Activated naive CD4-positive, alpha-beta T cell treated with anti-CD3 and anti-CD28 coated beads, Interleukin-2, amount 10 ng/mL, durations not matched to agents 7 days and 5 days (primary cell): ENCODE results near the gene AGRN.
"Not testable (repeated sequence)": the region's sequence is repeated elsewhere in the genome, so short reads cannot be mapped to it uniquely, and the experiment has no call there.

Experiments used
- CTCF ChIA-PET: fragments of 350-600 bp; sonication (Branson Sonifier 250); formaldehyde crosslinking; loops from one replicate; lab custom pipeline; 2021; ENCODE audit warnings: antibody characterized with exemption; lab: Charles Lee
- DNase-seq: peaks from one replicate; pipeline ENCODE4 v3.0.0-alpha.2; 2020
- H3K27ac Mint-ChIP-seq: one replicate; pipeline ENCODE4 v1.8.0; 2021; ENCODE audit warnings: mild to moderate bottlenecking, moderate library complexity, mixed read lengths
- H3K27me3 Mint-ChIP-seq: one replicate; pipeline ENCODE4 v1.8.0; 2021; ENCODE audit warnings: mild to moderate bottlenecking, mixed read lengths
- H3K36me3 Mint-ChIP-seq: one replicate; pipeline ENCODE4 v1.8.0; 2021; ENCODE audit warnings: mixed read lengths
- H3K4me1 Mint-ChIP-seq: one replicate; pipeline ENCODE4 v1.8.0; 2021; ENCODE audit warnings: mixed read lengths
- H3K4me3 Mint-ChIP-seq: one replicate; pipeline ENCODE4 v1.8.0; 2021; ENCODE audit warnings: mild to moderate bottlenecking, moderate library complexity, mixed read lengths
- H3K9me3 Mint-ChIP-seq: one replicate; pipeline ENCODE4 v1.8.0; 2021; ENCODE audit warnings: mixed read lengths

Gene AGRN

GRCh38 chr1:1092894-1093609 is 73.1 kb downstream of the AGRN start:
- Mint-ChIP-seq H3K27ac (no peak overlapping the region), H3K4me1 (peaks cover 3% of the 10 kb centered on the region), H3K4me3 (no peak overlapping the region), H3K9me3 (peaks cover 14% of the 10 kb centered on the region), H3K27me3 (no peaks in the 10 kb centered on the region), H3K36me3 (no peaks in the 10 kb centered on the region)
- DNase-seq: no peak
- CTCF ChIA-PET: no interaction called here

- no peak overlapping the region for H3K4me3 Mint-ChIP-seq
- peaks cover 3% of the 10 kb centered on the region for H3K36me3 Mint-ChIP-seq
- peaks cover 7% of the 10 kb centered on the region for H3K4me1 Mint-ChIP-seq
- peaks cover 18% of the 10 kb centered on the region for H3K9me3 Mint-ChIP-seq
- no peaks in the 10 kb centered on the region for H3K27me3 Mint-ChIP-seq
- no peak for DNase-seq
- no peak overlapping the region for H3K27ac Mint-ChIP-seq
- CTCF ChIA-PET: no interaction called here
These were observed 73.7 kb downstream of the AGRN start for GRCh38 chr1:1093610-1093943.

GRCh38 chr1:1094981-1095380 is 75.1 kb downstream of the AGRN start:
- CTCF ChIA-PET: no interaction called here
- no peak for DNase-seq
- Mint-ChIP-seq H3K27ac (no peak overlapping the region), H3K9me3 (peaks cover 31% of the 10 kb centered on the region), H3K27me3 (no peaks in the 10 kb centered on the region), H3K4me3 (no peak overlapping the region), H3K4me1 (peaks cover 21% of the 10 kb centered on the region), H3K36me3 (peaks cover 17% of the 10 kb centered on the region)

GRCh38 chr1:1096136-1096535 is 76.2 kb downstream of the AGRN start:
- CTCF ChIA-PET, H3K27ac Mint-ChIP-seq, H3K27me3 Mint-ChIP-seq, H3K4me3 Mint-ChIP-seq, DNase-seq: not testable (repeated sequence)
- Mint-ChIP-seq H3K9me3 (peaks cover 38% of the 10 kb centered on the region), H3K36me3 (peaks cover 25% of the 10 kb centered on the region), H3K4me1 (peaks cover 27% of the 10 kb centered on the region)

- Mint-ChIP-seq H3K4me3 (peak overlapping the region; percentile 39), H3K27me3 (no peaks in the 10 kb centered on the region), H3K9me3 (peaks cover 48% of the 10 kb centered on the region), H3K27ac (peak overlapping the region; percentile 90), H3K36me3 (peaks cover 39% of the 10 kb centered on the region), H3K4me1 (peaks cover 41% of the 10 kb centered on the region)
- CTCF ChIA-PET: no interaction called here
- DNase-seq: no peak
These were observed 78.9 kb downstream of the AGRN start for GRCh38 chr1:1098681-1099421.

- Mint-ChIP-seq H3K27me3 (no peaks in the 10 kb centered on the region), H3K9me3 (peaks cover 47% of the 10 kb centered on the region), H3K4me1 (peaks cover 49% of the 10 kb centered on the region), H3K27ac (peak overlapping the region; percentile 90), H3K36me3 (peaks cover 47% of the 10 kb centered on the region), H3K4me3 (peak overlapping the region; percentile 39)
- no peak for DNase-seq
- CTCF ChIA-PET: no interaction called here
These were observed 79.7 kb downstream of the AGRN start for GRCh38 chr1:1099506-1100183.

- H3K27me3 Mint-ChIP-seq: no peaks in the 10 kb centered on the region
- peaks cover 52% of the 10 kb centered on the region for H3K4me1 Mint-ChIP-seq
- peaks cover 49% of the 10 kb centered on the region for H3K36me3 Mint-ChIP-seq
- no peak overlapping the region for H3K4me3 Mint-ChIP-seq
- H3K27ac Mint-ChIP-seq: peak overlapping the region; percentile 24
- CTCF ChIA-PET: no interaction called here
- peaks cover 47% of the 10 kb centered on the region for H3K9me3 Mint-ChIP-seq
- DNase-seq: no peak
These were observed 80.4 kb downstream of the AGRN start for GRCh38 chr1:1100296-1100695.

- Mint-ChIP-seq H3K9me3 (peaks cover 45% of the 10 kb centered on the region), H3K4me3 (no peak overlapping the region), H3K27ac (no peak overlapping the region), H3K27me3 (no peaks in the 10 kb centered on the region), H3K36me3 (peaks cover 51% of the 10 kb centered on the region), H3K4me1 (peaks cover 54% of the 10 kb centered on the region)
- CTCF ChIA-PET: interaction anchor here (0.9 kb wide), 1 partner anchor 21 kb away, joined by 3 read pairs; no protein-coding TSS in a partner anchor
- no peak for DNase-seq
These were observed 81.6 kb downstream of the AGRN start for GRCh38 chr1:1101503-1101902.

- H3K4me1 Mint-ChIP-seq: peaks cover 45% of the 10 kb centered on the region
- H3K27ac Mint-ChIP-seq: peak overlapping the region; percentile 84
- peak; percentile 50 for DNase-seq
- not testable (repeated sequence) for H3K4me3 Mint-ChIP-seq, H3K27me3 Mint-ChIP-seq
- peaks cover 46% of the 10 kb centered on the region for H3K36me3 Mint-ChIP-seq
- H3K9me3 Mint-ChIP-seq: peaks cover 38% of the 10 kb centered on the region
- CTCF ChIA-PET: interaction anchor here (1.1 kb wide), 1 partner anchor 17 kb away, joined by 4 read pairs; no protein-coding TSS in a partner anchor
These were observed 84.2 kb downstream of the AGRN start for GRCh38 chr1:1104152-1104551.
